NCI-H226 (cell line): Measurements from ENCODE around the gene ARRB1.

ENCODE experiments used
- DNase-seq: peaks from one replicate; pipeline ENCODE4 v3.0.0-alpha.2; 2015

ARRB1 gene

GRCh38 chr11:75244052-75244814 lies 107.2 kb downstream of the ARRB1 start:
- no peak for DNase-seq

- DNase-seq: no peak
Measured at GRCh38 chr11:75242722-75243600, 108.5 kb downstream of the ARRB1 start.

- DNase-seq: no peak
Measured at GRCh38 chr11:75241906-75242644, 109.4 kb downstream of the ARRB1 start.

DNA sequence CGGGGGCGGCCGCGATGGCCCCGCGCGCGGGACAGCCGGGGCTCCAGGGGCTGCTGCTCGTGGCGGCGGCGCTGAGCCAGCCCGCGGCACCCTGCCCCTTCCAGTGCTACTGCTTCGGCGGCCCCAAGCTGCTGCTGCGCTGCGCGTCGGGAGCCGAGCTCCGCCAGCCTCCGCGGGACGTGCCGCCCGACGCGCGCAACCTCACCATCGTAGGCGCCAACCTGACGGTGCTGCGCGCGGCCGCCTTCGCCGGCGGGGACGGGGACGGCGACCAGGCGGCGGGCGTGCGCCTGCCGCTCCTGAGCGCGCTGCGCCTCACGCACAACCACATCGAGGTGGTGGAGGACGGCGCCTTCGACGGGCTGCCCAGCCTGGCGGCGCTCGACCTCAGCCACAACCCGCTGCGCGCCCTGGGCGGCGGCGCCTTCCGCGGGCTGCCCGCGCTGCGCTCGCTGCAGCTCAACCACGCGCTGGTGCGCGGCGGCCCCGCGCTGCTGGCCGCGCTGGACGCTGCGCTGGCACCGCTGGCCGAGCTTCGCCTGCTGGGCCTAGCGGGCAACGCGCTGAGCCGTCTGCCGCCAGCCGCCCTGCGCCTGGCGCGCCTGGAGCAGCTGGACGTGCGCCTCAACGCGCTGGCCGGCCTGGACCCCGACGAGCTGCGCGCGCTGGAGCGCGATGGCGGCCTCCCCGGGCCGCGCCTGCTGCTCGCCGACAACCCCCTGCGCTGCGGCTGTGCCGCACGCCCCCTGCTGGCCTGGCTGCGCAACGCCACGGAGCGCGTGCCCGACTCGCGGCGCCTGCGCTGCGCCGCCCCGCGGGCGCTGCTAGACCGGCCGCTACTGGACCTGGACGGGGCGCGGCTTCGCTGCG lies 110.2 kb downstream of the ARRB1 start:
- peak; percentile 75 for DNase-seq

GRCh38 chr11:75240311-75241035 lies 111.0 kb downstream of the ARRB1 start, which contains the start of gene TPBGL:
Gene TPBGL (plus strand): TSS chr11:75240774. CDS start chr11:75241050, 276 bp downstream.
- peak; percentile 12 for DNase-seq

GRCh38 chr11:75239531-75240290 lies 111.8 kb downstream of the ARRB1 start:
- no peak for DNase-seq

DNA sequence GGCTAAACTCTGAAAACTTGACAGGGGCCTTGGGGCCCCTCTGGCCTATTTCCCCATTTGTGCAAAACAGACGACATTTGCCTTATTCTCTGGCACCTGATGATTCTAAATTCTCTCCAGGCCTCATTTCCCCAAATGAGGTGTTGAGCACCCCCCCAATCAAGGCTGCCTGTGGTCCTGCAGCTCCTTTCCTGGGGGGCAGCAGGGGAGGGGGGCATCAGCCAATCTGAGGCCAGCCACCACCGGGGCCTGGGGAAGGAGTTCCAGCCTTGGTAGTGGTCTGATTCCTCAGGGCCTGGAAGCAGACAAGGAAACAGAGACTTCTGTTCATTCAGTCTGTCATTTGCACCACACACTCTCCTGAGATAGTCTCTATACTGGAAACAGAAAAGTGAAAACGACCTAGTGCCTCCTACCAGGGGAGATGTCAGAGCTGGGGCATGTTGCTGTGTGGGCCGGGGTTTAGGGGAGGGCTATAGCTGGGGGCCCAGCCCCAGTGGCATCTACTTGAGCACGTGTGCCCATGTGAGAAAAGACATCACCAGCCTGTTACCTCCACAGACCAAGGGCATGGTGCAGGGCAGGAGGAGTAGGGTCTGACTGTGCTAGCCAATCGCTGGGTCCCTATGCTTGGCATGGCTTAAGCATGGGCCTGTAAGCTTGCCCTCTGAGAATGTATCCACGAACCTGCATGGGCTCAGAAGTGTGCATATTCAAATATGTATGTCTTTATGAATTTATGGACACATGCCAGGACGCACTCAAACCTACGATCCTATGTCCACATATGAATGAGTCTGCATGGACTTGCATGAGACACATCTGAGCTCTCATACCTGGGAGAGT lies 112.6 kb downstream of the ARRB1 start:
- DNase-seq: no peak

DNA sequence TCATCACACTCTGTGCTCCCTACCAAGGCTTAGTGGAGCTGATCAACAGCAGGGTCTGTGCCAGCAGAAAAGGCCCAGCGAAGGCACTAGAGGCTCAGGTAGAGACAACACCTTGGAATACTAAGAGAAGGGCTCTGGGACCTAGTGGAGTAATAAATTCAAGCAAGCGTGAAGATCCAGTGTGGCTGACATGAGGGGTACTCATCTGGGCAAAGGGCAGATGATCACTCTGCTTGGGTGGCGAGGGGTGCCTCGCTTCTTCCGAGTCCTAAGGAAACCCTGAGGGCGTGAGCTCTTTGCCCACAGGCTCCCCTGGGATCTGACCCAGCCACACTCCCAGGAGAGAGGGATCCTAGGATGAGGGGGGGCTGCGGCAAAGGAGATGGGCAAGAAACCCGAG lies 114.4 kb downstream of the ARRB1 start:
- no peak for DNase-seq

- no peak for DNase-seq
Measured at GRCh38 chr11:75236062-75236461, 115.4 kb downstream of the ARRB1 start.

- peak; percentile 48 for DNase-seq
Measured at GRCh38 chr11:75233754-75234172, 117.7 kb downstream of the ARRB1 start.

- no peak for DNase-seq
Measured at GRCh38 chr11:75230621-75231020, 120.8 kb downstream of the ARRB1 start.

DNA sequence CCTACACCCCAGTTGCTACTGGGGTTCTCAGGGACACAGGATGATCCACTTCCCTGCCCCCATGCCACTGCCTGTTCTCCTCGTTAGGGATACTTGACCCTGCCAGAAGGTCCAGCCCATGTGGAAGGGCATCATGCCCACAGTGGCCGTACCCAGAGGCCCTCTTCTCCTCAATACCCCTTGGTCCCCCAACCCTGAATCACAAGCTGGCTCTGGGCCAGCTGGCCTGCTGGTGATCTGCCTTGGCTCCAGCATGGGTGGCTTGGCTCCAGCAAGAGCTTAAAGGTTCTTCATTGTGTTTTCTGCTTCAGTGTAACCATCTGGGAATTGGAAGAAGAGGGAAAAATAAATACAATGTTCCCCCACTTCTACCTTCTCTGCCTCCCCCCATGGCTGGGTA lies 122.0 kb downstream of the ARRB1 start:
- DNase-seq: no peak

- DNase-seq: no peak
Measured at GRCh38 chr11:75225794-75226193, 125.7 kb downstream of the ARRB1 start.

DNA sequence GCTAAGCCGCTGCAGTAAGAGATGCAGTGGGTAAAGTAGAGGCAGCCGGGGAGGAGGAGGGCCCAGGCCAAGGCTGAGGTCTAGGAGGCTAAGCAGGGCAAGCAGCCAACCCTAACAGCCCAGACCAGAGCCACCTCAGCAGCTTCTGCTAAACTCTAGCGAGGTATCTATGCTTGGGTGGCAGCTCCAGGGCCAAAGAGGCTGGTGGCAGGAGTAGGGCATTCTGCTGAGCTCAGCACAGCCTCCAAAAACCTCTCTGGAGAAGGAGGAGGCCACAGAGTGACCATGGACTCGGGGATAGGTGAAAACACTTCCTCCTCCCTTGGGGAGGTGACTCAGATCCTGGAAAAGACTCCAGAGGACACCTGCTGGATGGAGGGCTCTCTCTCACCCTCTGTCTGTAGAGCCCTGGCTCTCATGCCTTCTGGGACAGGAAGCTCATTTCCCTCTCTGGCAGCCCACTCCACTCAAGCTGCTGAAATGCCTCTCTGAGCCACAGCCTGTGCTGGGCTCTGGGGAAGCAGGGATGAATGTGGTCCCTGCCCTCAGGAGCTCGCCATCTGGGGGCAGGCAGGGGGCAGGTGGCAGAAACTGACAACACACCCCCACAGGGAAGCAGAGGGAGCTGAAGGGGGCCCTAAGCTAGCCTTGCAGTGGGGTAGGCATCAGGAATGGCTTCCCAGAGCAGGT lies 127.4 kb downstream of the ARRB1 start:
- DNase-seq: no peak

DNA sequence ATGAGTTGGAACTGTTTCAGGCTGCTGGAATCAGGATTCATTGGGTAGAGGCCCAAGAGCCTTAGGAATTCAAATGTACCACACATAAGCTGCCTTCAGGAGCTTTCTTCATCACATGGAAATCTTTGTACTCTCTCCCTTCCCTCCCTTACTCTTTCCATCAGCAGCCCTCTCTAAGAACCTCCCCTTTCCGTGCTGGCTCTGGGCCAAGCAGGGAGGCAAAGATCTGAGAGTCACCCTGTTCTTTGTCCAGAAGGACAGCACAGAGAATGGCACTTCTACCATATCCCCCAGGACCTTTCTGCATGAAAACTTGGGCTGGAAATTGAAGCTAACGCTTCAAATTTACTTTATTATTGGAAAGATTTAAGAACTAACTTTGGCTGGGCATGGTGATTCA lies 131.6 kb downstream of the ARRB1 start:
- DNase-seq: no peak

DNA sequence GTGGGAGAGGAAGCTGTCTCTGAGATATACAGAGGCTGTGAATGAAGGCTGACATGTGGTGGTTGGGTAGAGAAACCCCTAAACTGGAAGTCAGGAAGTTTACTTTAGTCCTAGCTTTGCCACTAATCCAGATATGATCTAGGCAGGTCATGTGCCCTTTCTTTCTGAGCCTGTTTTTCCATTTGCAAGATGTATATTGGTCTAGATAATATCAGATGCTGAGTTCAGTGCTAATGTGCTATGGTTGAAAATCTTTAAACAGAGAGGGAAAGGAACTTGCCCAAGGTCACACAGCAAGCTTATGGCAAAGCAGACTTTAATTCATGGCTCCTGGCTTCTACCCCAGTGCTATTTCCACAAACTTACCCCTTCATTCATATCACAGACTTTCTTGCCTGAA lies 136.6 kb downstream of the ARRB1 start:
- DNase-seq: no peak

- peak; percentile 71 for DNase-seq
Measured at GRCh38 chr11:75214411-75214821, 137.0 kb downstream of the ARRB1 start.
